GM18867 (cell line): ENCODE measurements around the gene SLC29A1.
"Not testable (repeated sequence)": the region's sequence is repeated elsewhere in the genome, so short reads cannot be mapped to it uniquely, and the experiment has no call there.

Source experiments
- ATAC-seq: cut with Tn5 transposase; IDR thresholded peaks from one replicate; pipeline ENCODE4 v1.9.1; 2021; ENCODE audit warnings: mild to moderate bottlenecking, moderate library complexity; ENCODE audit not compliant: unreplicated experiment

The SLC29A1 gene

DNA sequence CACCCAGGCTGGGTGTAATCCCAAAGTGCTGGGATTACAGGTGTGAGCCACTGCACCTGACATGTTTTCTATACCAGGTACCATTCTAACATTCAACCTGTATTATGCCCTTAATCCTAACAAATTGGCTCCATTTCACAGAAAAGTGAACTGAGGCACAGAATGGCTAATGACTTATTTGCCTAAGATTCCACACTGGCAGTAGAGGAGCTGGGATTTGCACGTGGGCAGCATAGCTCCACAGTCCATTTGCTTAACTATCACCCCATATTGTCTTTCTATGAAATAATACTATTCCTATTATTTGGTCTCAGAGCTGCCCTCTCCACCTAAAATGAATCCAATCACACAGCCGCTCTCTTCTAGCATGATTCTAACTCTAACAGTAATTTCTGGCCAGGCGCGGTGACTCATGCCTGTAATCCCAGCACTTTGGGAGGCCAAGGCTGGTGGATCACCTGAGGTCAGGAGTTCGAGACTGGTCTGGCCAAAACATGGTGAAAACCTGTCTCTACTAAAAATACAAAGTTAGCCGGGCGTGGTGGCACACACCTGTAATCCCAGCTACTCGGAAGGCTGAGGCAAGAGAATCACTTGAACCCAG, 30.0 kb upstream of the SLC29A1 start:
- ATAC-seq: no peak

DNA sequence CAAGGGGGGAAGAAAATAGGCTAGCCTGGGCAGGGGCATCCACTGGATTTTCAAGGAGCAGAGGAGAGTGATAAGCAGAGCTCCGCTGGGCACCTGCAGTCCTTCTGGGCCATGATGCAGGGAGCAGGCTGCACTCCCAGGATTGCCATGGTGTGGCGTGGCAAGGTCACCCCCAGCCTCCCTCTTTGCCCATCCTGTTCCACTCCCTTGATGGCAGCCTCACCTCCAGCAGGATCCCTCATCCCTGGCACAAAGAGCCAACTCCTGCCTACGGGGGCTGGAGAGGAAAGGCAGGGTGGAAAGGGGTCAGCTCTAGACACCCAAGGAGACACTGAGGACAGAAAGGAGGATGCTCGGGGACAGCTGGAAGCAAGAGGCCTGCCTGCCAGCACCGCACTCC, 29.1 kb upstream of the SLC29A1 start:
- ATAC-seq: no peak

DNA sequence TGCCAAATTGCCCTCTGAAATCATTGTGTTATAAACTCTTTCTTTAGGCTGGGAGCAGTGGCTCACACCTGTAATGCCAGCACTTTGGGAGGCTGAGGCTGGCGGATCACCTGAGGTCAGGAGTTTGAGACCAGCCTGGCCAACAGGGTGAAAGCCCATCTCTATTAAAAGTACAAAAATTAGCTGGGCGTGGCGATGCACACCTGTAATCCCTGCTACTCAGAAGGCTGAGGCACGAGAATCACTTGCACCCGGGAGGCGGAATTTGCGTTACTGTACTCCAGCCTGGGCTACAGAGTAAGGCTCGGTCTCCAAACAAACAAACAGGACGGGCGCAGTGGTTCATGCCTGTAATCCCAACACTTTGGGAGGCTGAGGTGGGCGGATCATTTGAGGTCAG, 27.0 kb upstream of the SLC29A1 start:
- not testable (repeated sequence) for ATAC-seq

DNA sequence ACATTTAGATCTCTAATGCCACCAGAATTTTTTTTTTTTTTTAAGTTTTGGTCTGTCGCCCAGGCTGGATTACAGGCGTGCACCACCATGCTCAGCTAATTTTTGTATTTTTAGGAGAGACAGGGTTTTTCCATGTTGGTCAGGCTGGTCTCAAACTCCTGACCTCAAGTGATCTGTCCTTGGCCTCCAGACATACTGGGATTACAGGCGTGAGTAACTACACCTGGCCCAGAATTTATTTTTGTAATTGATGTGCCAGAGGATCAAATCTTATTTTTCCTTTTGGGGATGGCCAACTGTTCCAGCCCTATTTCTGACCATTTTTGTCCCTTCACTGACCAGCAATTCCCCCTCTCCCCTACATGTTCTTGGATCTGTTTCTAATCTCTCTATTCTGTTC, 24.7 kb upstream of the SLC29A1 start:
- ATAC-seq: no peak

DNA sequence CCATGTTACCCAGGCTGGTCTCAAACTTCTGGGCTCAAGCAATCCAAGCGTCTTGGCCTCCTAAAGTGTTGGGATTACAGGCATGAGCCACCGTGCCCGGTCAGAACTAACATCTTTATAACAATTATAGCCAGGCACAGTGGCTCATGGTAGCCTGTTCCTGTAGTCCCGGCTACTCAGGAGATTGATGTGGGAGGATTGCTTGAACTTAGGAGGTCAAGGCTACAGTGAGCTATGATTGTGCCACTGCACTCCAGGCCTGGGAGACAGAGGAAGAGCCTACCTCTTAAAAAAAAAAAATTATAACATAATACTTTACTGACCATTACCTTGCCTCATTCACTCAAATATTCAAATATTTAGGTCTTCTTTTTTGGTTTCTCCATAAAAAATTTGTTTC, 23.5 kb upstream of the SLC29A1 start:
- ATAC-seq: no peak

DNA sequence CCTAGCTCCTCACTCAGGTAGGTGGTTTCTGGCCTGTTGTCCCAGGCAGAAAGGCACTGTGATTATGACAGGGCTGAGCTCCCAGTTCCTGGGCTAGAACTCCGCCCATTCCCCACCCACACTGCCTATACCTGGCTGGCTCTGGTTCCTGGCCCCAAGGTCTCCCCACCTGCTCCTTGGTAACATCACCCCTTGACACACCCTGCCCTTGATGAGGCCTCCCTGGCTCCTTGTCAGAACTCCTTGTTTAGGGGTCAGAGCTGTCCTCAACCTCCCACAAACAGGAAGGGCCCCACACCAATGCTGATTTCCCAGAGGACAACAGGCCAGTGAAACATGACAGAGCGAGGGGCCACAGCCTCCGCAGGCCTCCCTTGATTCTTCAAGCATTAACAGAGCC, 22.2 kb upstream of the SLC29A1 start:
- no peak for ATAC-seq

DNA sequence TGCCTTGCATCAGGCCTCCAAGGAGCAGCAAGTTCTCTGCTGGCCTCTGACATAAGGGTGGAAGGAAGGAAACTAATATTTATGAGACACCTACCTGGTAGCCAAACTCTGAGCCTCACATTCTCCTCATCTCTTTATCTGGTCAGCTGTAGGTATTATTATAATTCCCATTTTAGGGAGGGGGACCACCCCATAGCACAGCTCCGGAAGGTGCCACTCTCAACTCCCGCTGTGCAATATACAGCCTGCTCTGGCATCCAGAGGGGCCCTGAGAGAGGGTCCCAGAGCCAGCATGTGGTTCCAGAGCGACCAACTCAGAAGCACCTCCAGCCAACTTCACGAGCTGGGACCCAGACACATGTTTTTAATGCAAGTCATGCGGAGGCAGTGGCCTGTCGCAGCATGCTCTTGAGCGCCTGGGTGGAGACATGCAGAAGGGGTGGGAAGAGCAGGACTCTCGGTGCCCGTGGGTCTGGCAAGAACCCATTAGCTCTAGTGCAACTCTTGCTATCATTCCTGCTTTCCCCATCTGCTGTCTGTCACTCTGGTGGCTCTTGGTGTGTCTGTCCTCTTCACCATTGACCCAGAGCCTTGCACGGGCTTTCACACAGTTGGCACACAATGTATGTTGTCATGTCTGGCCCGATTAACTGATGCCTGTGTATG, 21.6 kb upstream of the SLC29A1 start:
- ATAC-seq: no peak

DNA sequence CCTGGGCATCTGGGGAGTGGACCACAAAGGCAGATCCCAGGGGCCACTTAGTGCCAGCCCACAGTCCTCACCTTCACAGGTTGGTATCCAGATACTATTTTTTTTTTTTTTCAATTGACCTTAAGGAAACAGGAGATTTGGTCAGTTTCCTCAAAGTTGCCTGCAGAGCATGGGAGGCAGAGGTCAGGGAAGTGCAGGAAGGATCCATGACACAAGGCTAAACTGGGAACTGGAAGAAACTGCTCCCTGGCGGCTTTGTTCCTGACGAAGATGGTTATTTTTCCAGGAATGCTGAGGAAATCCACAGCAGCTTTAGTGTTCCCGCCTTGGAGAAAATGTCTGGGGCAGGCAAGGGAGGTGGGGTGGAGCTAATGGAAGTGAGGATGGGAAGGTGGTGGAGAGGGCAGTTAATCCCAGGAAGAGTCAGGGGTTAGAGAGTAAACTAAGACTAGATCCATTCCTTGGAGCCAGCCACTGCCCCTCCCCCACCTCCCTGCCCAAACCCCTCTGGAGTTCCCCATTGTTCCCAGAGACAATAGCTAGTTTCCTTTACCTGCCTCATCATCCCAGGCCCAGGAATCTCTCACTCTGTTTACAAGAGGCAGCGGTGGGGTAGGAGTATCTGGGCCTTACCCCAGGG, 20.9 kb upstream of the SLC29A1 start:
- no peak for ATAC-seq

DNA sequence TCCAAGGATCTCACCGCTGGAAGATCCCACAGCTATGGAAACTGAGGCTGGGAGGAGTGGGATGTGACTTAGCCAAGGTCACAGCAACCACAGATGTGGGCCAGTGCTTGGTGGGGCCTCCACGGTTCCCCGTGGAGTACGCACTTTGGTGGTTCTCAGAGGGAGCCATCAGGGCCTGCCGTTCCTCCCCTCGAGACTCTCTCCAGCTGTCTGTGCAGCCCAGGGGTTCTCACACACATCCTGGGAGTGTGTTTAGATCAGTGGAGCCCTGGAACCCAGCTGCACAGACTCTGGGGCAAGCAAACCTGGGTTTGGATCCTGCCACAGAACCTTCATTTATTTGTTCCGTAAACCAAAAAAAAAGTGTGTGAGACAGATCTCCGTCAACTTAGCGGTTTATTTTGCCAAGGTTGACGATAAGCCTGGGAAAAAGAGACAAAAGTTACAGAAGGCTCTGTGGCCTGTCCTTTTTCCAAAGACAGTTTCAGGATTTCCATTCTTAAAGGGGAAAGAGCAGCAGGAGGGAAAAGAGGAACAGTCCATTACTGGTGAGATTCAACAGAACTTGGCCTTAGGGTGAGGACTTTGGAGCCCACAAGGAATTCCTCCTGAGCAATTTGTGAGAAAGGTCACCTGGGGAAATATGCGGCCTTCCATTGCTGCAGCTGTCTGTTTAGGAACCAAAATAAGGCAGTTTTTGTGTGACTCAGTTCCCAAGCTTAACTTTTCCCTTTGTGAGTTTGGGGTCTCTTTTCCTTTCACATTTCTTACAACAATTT, 20.2 kb upstream of the SLC29A1 start:
- no peak for ATAC-seq

DNA sequence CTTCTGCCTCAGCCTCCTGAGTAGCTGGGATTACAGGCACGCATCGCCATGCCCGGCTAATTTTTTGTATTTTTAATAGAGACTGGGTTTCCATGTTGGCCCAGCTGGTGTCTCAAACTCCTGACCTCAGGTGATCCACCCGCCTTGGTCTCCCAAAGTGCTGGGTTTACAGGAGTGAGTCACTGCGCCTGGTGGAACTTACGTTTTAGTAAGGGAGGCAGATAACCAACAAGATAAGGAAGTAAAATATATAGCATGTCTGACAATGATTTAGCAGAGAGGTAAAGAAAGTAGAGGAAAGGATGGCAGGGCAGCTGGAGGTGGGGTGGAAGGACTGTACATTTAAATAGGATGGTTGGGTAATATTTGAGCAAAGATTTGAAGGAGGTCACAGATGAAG, 19.4 kb upstream of the SLC29A1 start:
- ATAC-seq: no peak

DNA sequence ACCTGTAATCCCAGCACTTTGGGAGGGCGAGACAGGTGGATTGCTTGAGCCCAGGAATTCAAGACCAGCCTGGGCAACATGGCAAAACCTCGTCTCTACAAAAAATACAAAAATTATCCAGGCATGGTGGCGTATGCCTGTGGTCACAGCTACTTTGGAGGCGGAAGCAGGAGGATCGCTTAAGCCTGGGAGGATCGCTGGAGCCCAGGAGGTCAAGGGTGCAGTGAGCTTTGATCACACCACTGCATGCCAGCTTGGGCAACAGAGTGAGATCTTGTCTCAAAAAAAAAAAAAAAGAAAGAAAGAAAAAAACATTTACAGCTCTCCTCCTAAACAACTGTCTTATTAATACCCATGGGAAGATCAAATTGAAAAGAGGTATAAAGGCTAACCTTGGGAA, 15.4 kb upstream of the SLC29A1 start:
- no peak for ATAC-seq

DNA sequence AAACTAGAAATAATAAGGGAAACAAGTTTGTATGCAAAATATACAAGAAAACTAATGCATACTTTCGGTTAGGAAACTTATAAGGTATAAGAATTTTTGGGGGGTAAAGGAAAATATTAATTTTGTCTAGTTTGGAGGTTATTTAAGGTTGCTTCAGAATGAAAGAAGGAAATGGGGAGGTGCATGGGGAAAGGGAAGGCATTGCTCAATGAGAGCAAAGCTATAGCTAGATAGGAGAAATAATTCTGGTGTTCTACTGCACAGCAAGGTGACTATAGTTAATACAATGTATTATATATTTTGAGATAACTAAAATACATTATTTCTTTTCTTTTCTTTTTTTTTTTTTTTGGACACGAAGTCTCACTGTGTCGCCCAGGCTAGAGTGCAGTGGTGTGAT, 12.1 kb upstream of the SLC29A1 start:
- ATAC-seq: no peak

DNA sequence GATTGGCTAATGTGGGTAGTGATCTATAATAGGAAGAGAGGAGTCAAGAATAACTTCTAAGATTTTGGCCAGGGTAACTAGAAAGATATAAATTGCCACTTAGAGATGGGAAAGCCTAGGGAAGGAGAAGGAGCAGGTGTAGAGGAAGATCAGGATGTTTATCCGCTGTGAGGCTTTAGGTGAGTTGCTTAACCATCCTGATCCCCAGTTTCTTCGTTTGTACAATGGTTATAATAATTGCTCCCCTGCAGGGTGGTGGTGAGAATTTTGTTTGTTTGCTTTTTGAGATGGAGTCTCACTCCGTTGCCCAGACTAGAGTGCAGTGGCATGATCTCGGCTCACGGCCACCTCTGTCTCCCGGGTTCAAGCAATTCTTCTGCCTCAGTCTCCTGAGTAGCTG, 9.1 kb upstream of the SLC29A1 start:
- ATAC-seq: no peak

DNA sequence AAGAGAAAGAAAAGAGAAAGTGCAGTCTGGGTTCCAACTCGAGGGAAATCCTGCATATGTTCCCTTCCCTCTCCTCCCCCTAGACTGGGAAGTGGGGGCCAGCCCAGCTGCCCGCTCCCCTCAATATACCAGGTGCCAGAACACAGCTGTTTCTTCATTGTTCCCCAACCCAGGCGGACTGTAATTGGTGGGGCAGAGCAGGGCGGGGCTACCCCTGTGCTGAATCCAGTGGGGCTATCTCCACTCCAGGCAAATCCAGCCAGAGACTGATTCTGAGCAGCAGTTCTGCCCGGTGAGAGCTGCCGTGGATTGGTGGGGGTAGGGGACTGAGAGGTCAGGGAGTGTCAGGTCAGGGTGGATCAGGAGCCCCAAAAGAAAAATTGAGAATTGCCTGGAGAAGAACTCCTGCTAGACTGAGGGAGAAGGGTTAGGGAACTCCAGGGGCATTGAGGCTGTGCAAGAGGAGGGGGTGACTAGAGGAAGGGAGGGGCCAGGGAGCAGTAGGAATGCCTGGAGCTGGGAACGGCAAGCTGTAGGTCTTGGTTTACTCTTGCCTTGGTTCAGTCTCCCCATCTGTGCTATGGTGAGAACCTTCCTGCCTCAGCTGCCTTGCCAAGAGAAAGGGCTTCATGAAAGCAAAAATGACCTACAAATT, 6.6 kb upstream of the SLC29A1 start, which contains the start of gene MYMX:
Gene MYMX (plus strand): TSS at position 250 of the 655 bp plus-strand sequence. CDS start 546 bp downstream, outside the sequence.
- ATAC-seq: no peak

DNA sequence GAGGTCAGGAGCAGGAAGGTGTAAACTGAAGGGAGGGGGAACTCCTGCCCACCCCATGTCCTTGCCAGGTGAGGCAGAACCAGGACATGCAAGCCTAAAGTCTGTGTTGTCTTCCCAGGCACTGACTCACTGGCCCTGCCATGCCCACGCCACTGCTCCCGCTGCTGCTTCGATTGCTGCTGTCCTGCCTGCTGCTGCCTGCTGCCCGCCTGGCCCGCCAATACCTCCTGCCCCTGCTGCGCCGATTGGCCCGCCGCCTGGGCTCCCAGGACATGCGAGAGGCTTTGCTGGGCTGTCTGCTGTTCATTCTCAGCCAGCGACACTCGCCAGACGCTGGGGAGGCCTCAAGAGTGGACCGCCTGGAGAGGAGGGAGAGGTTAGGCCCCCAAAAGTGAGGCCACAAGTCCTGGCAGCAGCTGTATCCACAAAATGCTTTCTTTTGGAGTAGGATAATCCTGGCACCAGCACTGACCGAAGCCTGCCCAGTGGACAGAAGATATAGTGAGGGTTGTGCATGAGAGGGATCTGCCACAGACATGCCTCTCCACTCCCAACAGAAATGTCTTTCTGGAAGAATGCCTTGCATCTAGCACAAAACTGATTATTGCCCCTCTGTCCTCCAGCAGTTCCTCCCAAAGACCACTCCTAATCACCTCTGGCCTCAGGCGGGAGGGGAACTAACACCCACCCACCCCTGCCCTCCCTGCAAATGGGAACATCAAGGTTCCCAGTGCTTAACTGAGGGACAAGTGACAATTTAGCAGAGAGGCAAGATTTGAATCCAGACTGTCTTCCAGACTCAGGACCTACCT, 5.9 kb upstream of the SLC29A1 start:
- no peak for ATAC-seq

DNA sequence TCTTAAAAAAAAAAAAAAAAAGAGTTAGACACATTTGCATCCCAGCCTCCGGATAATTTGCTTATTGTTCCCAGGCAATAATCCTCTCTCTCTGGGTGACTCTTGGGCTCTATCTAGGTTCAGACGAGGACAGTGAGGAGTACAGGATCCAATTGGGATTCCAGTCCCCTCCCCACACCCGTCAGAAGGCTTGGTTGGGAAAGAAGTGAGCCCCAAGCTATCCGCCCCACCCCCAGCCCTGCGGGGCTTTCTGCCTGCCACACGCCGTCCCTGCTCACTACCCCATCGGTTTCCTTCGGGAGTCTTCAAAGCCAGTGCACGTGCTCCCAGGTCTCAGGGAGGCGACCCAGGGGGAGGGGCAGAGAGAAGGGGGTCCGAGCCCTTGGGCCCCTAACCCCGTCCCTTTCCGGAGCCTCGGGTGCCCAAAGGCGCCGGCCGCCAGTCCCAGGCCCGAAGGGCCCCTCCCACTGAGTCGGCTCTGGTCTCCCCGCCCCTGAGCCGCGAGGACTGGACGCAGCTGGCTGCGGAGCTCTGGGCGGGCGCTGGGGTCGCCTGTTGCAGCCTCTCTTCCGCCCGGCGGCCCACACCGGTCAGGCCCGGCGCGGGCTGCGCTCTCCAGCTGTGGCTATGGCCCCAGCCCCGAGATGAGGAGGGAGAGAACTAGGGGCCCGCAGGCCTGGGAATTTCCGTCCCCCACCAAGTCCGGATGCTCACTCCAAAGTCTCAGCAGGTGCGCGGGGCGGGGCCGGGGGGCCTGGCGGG, 4.2 kb upstream of the SLC29A1 start:
- peak; percentile 48 for ATAC-seq

DNA sequence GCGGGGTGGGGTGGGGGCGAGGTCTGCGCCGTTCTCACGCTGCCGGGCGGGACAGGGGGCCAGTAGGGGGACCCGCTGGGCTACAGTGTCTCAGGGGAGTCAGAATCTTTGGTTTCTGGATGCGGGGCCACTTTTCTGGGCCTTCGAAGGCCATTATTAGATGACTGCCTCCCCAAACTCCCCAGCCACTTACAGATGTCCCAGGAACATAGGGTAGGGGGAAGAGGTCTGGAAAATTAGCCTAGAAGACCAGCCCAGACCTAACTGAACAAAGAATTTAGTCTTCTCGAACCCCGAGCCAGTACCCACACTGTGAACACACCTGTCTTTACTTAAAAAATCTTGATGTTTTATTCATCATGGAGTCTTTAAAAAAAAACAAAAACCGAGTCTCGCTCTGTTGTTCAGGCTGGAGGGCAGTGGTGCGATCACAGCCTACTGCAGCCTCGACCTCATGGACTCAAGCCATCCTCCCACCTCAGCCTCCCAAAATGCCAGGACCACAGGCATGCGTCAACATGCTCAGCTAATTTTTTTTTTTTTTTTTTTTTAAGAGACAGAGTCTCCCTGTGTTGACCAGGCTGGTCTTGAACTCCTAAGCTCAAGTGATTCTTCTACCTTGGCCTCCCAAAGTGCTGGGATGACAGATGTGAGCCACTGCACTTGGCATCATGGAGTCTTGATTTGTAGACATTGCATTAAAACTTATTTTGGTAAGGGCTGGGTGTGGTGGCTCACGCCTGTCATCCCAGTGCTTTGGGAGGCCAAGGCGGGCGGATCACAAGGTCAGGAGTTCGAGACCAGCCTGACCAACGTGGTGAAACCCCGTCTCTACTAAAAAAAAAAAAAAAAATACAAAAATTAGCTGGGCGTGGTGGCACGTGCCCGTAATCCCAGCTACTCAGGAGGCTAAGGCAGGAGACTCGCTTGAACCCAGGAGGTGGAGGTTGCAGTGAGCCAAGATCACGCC, 3.3 kb upstream of the SLC29A1 start:
- no peak for ATAC-seq

DNA sequence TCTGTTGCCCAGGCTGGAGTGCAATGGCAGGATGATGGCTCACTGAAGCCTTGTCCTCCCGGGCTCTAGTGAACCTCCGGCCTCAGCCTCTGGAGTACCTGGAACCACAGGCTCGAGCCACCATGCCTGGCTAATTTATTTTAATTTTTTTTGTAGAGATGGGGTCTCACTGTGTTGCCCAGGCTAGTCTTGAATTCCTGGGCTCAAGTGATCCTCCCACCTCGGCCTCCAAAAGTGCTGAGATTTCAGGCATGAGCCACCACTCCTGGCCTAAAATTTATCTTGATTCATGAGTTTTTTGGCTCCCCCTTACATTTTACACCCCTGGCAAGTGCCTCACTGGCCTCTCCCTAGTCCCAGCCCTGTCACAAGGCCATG, 2.5 kb upstream of the SLC29A1 start:
- ATAC-seq: no peak
